GM19240 (cell line): ENCODE results near the gene CELF2.

Experiments
- DNase-seq: peaks from one replicate; pipeline ENCODE4 v3.0.0; 2011; ENCODE audit warnings: low spot score; ENCODE audit not compliant: insufficient read length

CELF2 gene

GRCh38 chr10:11023009-11023953 lies 5.6 kb downstream of the CELF2 start:
- no peak for DNase-seq

- DNase-seq: no peak
These were observed 6.9 kb downstream of the CELF2 start for GRCh38 chr10:11024596-11024995.

- DNase-seq: no peak
These were observed 8.3 kb downstream of the CELF2 start for GRCh38 chr10:11025978-11026377.

- DNase-seq: no peak
These were observed 9.1 kb downstream of the CELF2 start for GRCh38 chr10:11026773-11027172.

- DNase-seq: no peak
These were observed 17.1 kb downstream of the CELF2 start for GRCh38 chr10:11034762-11035161.

- DNase-seq: no peak
These were observed 17.8 kb downstream of the CELF2 start for GRCh38 chr10:11035301-11035991.

GRCh38 chr10:11036424-11037011 lies 18.8 kb downstream of the CELF2 start:
- DNase-seq: no peak

GRCh38 chr10:11037991-11038390 lies 20.3 kb downstream of the CELF2 start:
- DNase-seq: no peak

- no peak for DNase-seq
These were observed 24.7 kb downstream of the CELF2 start for GRCh38 chr10:11042357-11042756.

- DNase-seq: no peak
These were observed 25.4 kb downstream of the CELF2 start for GRCh38 chr10:11043039-11043438.

GRCh38 chr10:11043446-11044127 lies 25.9 kb downstream of the CELF2 start:
- no peak for DNase-seq

GRCh38 chr10:11045487-11045886 lies 27.8 kb downstream of the CELF2 start:
- no peak for DNase-seq

GRCh38 chr10:11045995-11046775 lies 28.5 kb downstream of the CELF2 start:
- DNase-seq: no peak

- DNase-seq: no peak
These were observed 29.1 kb downstream of the CELF2 start for GRCh38 chr10:11046776-11047160.

- no peak for DNase-seq
These were observed 31.1 kb downstream of the CELF2 start for GRCh38 chr10:11048707-11049278.

GRCh38 chr10:11049806-11050205 lies 32.1 kb downstream of the CELF2 start:
- no peak for DNase-seq

- DNase-seq: no peak
These were observed 32.9 kb downstream of the CELF2 start for GRCh38 chr10:11050301-11051287.

- DNase-seq: no peak
These were observed 39.3 kb downstream of the CELF2 start for GRCh38 chr10:11057018-11057417.

- no peak for DNase-seq
These were observed 39.8 kb downstream of the CELF2 start for GRCh38 chr10:11057448-11057847.
